ENCODE data around the gene FAP. TPM values are rescaled to one million over a fixed set of nuclear protein-coding genes. Genes with fewer than 3 reads are reported as not detected.

FAP gene
- total and polyA plus RNA-seq, 2 of the 4 experiments (the other 2 are of a cell fraction), result 71.0 to 95.0 TPM

GRCh38 chr2:162245781-162246180 lies 2.5 kb upstream of the FAP start:
- ChIA-PET CTCF (interaction anchor here (0.6 kb wide), 1 partner anchor 135 kb away, joined by 4 read pairs; no protein-coding TSS in a partner anchor), POLR2A (ENCODE audit: unreplicated experiment) (no interaction called here)
- Histone ChIP-seq H3K56ac (ENCODE audit: extremely low read depth, insufficient read depth, low read length) (peak overlapping the region; percentile 42; the same call in 1 of the 2 replicates), H2AK5ac (ENCODE audit: low read depth, low read length) (peak overlapping the region; percentile 25; the same call in 1 of the 2 replicates), H2AFZ (replicated peaks; ENCODE audit: low read length, poor library complexity) (no peak overlapping the region), H3K4me1 (ENCODE audit: control insufficient read depth, insufficient read depth, low read length) (peaks cover 8% of the 10 kb centered on the region), H3K36me3 (ENCODE audit: control insufficient read depth, insufficient read depth, low read length) (peaks cover 1% of the 10 kb centered on the region), H4K5ac (ENCODE audit: low read depth, low read length) (peak overlapping the region; percentile 87; the same call in 1 of the 2 replicates), H2AK9ac (replicated peaks; ENCODE audit: low read depth, low read length, poor library complexity) (no peak overlapping the region), H3K4me2 (ENCODE audit: low read depth, low read length) (peak overlapping the region; percentile 48; the same call in 1 of the 2 replicates), H2BK20ac (ENCODE audit: low read depth, low read length) (peak overlapping the region; percentile 92), H3K23ac (ENCODE audit: low read depth, low read length) (peak overlapping the region; percentile 48), H4K91ac (ENCODE audit: insufficient read depth, low read depth, low read length) (peak overlapping the region; percentile 79), H4K20me1 (ENCODE audit: insufficient read depth, low read length) (no peaks in the 10 kb centered on the region), H3K9me3 (ENCODE audit: control insufficient read depth, insufficient read depth, low read length) (no peaks in the 10 kb centered on the region), H3K27ac (ENCODE audit: insufficient read depth, low read length) (peak overlapping the region; percentile 63; the same call in 1 of the 2 replicates), H3K9me1 (ENCODE audit: insufficient read depth, low read length) (peaks cover 5% of the 10 kb centered on the region), H2BK15ac (ENCODE audit: low read depth, low read length) (peak overlapping the region; percentile 42), H3K27me3 (ENCODE audit: control insufficient read depth, insufficient read depth, low read length) (no peaks in the 10 kb centered on the region), H3K14ac (replicated peaks; ENCODE audit: low read depth, low read length) (peak overlapping the region; percentile 59), H2BK120ac (ENCODE audit: low read depth, low read length) (peak overlapping the region; percentile 89), H3K4ac (ENCODE audit: low read depth, low read length) (peak overlapping the region; percentile 71), H3K79me1 (ENCODE audit: low read depth in 1 of 2, low read length in 2 of 2) (peaks cover 1 to 4% of the 10 kb centered on the region in 2 experiments; a peak in 3 of 4 replicates), H4K8ac (ENCODE audit: low read depth in 2 of 2, low read length in 2 of 2) (peak overlapping the region; percentile 3 to 60; a peak in 3 of 4 replicates), H3K9ac (ENCODE audit: low read depth, low read length) (no peak overlapping the region), H3K4me3 (ENCODE audit: insufficient read depth, low read depth, low read length) (no peak overlapping the region), H3K18ac (ENCODE audit: low read depth, low read length) (peak overlapping the region; percentile 89; the same call in 1 of the 2 replicates), H2BK5ac (ENCODE audit: low read depth, low read length, poor library complexity, severe bottlenecking) (peak overlapping the region; percentile 99)
- no peak for TF ChIP-seq ELK1 (IDR thresholded peaks at IDR 0.05; ENCODE audit: borderline replicate concordance, low read depth, low read length)
- no peak for TF ChIP-seq CTCF (conservative IDR thresholded peaks at IDR 0.05; ENCODE audit: low read depth, low read length)
- TF ChIP-seq RCOR1 (IDR thresholded peaks at IDR 0.05; ENCODE audit: insufficient replicate concordance, low read length), result no peak
- no peak for TF ChIP-seq NFE2L2 (IDR thresholded peaks at IDR 0.05; ENCODE audit: low read depth, low read length)
- TF ChIP-seq USF2 (IDR thresholded peaks at IDR 0.05; ENCODE audit: low read depth, low read length), result no peak
- no peak for TF ChIP-seq RFX5 (IDR thresholded peaks at IDR 0.05; ENCODE audit: low read depth, low read length)
- 0 out of 2 replicates have a peak, but pooled peaks have one; percentile 42 for TF ChIP-seq CEBPB (IDR thresholded peaks at IDR 0.05; ENCODE audit: low read depth, low read length)
- TF ChIP-seq POLR2A (IDR thresholded peaks at IDR 0.05; ENCODE audit: low read depth, low read length), result no peak
- intact Hi-C loops (cut with micrococcal nuclease), result loop anchor here (2.0 kb wide), 1 partner anchor 49 kb away; no protein-coding TSS in a partner anchor
- BruUV-seq (replicated peaks), result no TSS peak
- in situ Hi-C loops (cut with MboI; ENCODE audit: low sequenced_read_pairs), result no loop called here
- ATAC-seq (ENCODE audit: low read depth), result peak; percentile 18
- DNase-seq, result peak; percentile 73
- dilution Hi-C loops (cut with HindIII; ENCODE audit: low sequenced_read_pairs, unreplicated experiment), result no loop called here

All from IMR-90 (cell line).